HG03108 (cell line): ENCODE results near the gene DHRS7B.
A peak's percentile ranks its signal among the peaks of the same experiment; 100 is the strongest.
"Not testable (repeated sequence)": the region's sequence is repeated elsewhere in the genome, so short reads cannot be mapped to it uniquely, and the experiment has no call there.

ENCODE experiments used
- ATAC-seq: cut with Tn5 transposase; IDR thresholded peaks from one replicate; pipeline ENCODE4 v1.9.1; 2021; ENCODE audit warnings: moderate library complexity; ENCODE audit not compliant: unreplicated experiment

Gene DHRS7B

GRCh38 chr17:21107067-21107650, 19.6 kb upstream of the DHRS7B start:
- not testable (repeated sequence) for ATAC-seq

GRCh38 chr17:21108651-21109050, 18.1 kb upstream of the DHRS7B start:
- ATAC-seq, result no peak

- no peak for ATAC-seq
Measured at GRCh38 chr17:21113049-21113690, 13.6 kb upstream of the DHRS7B start.

GRCh38 chr17:21113716-21114115, 13.0 kb upstream of the DHRS7B start:
- ATAC-seq, result no peak

- ATAC-seq, result not testable (repeated sequence)
Measured at GRCh38 chr17:21114791-21115190, 12.0 kb upstream of the DHRS7B start.

GRCh38 chr17:21119247-21119918, 7.4 kb upstream of the DHRS7B start:
- no peak for ATAC-seq

- no peak for ATAC-seq
Measured at GRCh38 chr17:21119919-21120249, 6.9 kb upstream of the DHRS7B start.

- no peak for ATAC-seq
Measured at GRCh38 chr17:21124086-21124485, 2.7 kb upstream of the DHRS7B start.

- ATAC-seq, result not testable (repeated sequence)
Measured at GRCh38 chr17:21124517-21124916, 2.2 kb upstream of the DHRS7B start.

- no peak for ATAC-seq
Measured at GRCh38 chr17:21125862-21126261, 902 bp upstream of the DHRS7B start.

GRCh38 chr17:21127509-21128077, 829 bp downstream of the DHRS7B start:
- no peak for ATAC-seq

- ATAC-seq, result no peak
Measured at GRCh38 chr17:21129023-21129681, 2.4 kb downstream of the DHRS7B start.

- no peak for ATAC-seq
Measured at GRCh38 chr17:21131137-21131536, 4.4 kb downstream of the DHRS7B start.

GRCh38 chr17:21132428-21132827, 5.7 kb downstream of the DHRS7B start:
- ATAC-seq, result no peak

- no peak for ATAC-seq
Measured at GRCh38 chr17:21134559-21134958, 7.8 kb downstream of the DHRS7B start.

- peak; percentile 63 for ATAC-seq
Measured at GRCh38 chr17:21140911-21141310, 14.1 kb downstream of the DHRS7B start.

- ATAC-seq, result no peak
Measured at GRCh38 chr17:21141331-21141730, 14.6 kb downstream of the DHRS7B start.

GRCh38 chr17:21142065-21142464, 15.3 kb downstream of the DHRS7B start:
- ATAC-seq, result not testable (repeated sequence)

- no peak for ATAC-seq
Measured at GRCh38 chr17:21143695-21144094, 16.9 kb downstream of the DHRS7B start.

GRCh38 chr17:21144299-21144698, 17.5 kb downstream of the DHRS7B start:
- ATAC-seq, result not testable (repeated sequence)

- no peak for ATAC-seq
Measured at GRCh38 chr17:21146362-21147015, 19.7 kb downstream of the DHRS7B start.
